ENCODE results near the gene NUMB. TPM values are rescaled to one million over a fixed set of nuclear protein-coding genes. Genes with fewer than 3 reads are reported as not detected.

NUMB gene
- total RNA-seq, 2 experiments from 2014 or later, result 18.6 to 87.8 TPM

DNA sequence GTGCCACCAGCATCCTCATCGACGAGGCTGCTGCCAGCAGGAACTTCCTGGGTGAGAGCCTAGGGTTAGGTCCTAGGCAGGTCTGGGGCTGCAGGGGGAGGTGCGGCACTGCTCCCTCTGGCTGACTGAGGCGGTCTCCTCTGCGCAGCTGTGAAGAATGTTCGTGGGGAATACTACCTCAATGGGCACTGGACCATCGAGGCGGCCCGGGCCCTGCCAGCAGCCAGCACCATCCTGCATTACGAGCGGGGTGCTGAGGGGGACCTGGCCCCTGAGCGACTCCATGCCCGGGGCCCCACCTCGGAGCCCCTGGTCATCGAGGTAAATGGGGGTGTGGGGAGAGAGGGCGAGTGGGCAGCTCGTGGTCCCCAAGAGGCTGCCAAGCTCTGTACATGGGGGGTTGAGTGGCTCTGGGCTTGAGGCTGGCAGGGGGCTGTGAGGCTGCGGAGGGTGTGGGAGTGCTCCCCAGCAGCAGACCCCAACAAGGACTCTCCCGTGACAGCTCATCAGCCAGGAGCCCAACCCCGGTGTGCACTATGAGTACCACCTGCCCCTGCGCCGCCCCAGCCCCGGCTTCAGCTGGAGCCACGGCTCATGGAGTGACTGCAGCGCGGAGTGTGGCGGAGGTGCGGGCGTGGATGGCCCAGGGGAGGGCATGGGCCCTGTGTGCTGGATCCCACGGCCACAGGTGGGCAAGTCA is 206.7 kb downstream of the NUMB start:
- no peak for DNase-seq (ENCODE audit: low spot score)
- no peak overlapping the region for H2AFZ ChIP-seq (ENCODE audit: low read length)
- H3K27ac ChIP-seq (ENCODE audit: low read depth, low read length, poor library complexity, severe bottlenecking), result no peak overlapping the region
- no peak overlapping the region for H3K4me2 ChIP-seq (ENCODE audit: low read length)
- CTCF ChIA-PET (ENCODE audit: unreplicated experiment), result no interaction called here
- TF ChIP-seq, protein P1, sequence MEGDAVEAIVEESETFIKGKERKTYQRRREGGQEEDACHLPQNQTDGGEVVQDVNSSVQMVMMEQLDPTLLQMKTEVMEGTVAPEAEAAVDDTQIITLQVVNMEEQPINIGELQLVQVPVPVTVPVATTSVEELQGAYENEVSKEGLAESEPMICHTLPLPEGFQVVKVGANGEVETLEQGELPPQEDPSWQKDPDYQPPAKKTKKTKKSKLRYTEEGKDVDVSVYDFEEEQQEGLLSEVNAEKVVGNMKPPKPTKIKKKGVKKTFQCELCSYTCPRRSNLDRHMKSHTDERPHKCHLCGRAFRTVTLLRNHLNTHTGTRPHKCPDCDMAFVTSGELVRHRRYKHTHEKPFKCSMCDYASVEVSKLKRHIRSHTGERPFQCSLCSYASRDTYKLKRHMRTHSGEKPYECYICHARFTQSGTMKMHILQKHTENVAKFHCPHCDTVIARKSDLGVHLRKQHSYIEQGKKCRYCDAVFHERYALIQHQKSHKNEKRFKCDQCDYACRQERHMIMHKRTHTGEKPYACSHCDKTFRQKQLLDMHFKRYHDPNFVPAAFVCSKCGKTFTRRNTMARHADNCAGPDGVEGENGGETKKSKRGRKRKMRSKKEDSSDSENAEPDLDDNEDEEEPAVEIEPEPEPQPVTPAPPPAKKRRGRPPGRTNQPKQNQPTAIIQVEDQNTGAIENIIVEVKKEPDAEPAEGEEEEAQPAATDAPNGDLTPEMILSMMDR (conservative IDR thresholded peaks at IDR 0.05; ENCODE audit: low read length), result no peak
- TF ChIP-seq EZH2phosphoT487 (IDR thresholded peaks at IDR 0.05; ENCODE audit: borderline replicate concordance, low read depth, low read length), result no peak
- H3K79me2 ChIP-seq (ENCODE audit: insufficient read depth, low read depth, low read length), result no peaks in the 10 kb centered on the region
- intact Hi-C loops (cut with micrococcal nuclease; ENCODE audit: unreplicated experiment), result no loop called here
- no TSS peak for BruUV-seq (replicated peaks)
- peaks cover 33% of the 10 kb centered on the region for H3K4me1 ChIP-seq (ENCODE audit: insufficient read depth, low read length, poor library complexity, severe bottlenecking)
- H4K20me1 ChIP-seq (ENCODE audit: insufficient read depth, low read length), result no peaks in the 10 kb centered on the region
- no peaks in the 10 kb centered on the region for H3K9me2 ChIP-seq (ENCODE audit: insufficient read depth, low read length)
- no peaks in the 10 kb centered on the region for H3K36me3 ChIP-seq (ENCODE audit: insufficient read depth, low read length)
- no peak overlapping the region for H3K4me3 ChIP-seq (ENCODE audit: low read depth, low read length, poor library complexity, severe bottlenecking)
- POLR2A ChIA-PET, result no interaction called here
- no peaks in the 10 kb centered on the region for H3K9me3 ChIP-seq (ENCODE audit: low read length)

DNA sequence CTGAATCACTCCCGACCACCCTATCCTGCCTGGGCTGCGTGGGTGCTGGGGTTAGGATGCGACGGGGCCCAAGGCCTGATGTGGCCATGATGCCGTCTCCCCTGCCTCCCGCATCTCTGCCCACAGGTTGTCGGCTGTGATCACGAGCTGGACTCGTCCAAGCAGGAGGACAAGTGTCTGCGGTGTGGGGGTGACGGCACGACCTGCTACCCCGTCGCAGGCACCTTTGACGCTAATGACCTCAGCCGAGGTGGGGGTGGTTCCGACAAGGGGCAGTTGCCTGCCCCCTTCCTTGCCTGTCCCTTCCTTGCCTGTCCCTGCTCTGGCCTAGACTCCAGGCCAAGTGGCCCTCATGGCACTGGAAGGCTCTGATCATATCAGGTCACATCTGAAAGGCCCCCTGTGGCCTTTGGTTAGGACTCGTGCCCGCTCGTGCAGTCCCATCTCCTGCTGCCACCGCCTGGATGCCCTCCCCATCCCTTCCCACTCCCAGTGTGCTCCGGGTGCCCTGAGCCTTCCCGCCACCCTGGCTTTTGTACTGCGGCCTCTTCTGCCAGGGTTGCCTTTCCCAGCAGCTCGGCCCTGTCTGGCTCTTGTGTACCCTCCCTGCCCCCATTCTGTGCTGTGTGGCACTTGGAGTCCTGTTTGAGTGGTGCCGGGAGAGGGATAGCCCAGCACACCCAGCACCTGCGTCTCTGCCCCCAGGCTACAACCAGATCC is 207.4 kb downstream of the NUMB start:
- BruUV-seq (replicated peaks), result no TSS peak
- no peak overlapping the region for H3K4me3 ChIP-seq (ENCODE audit: low read depth, low read length, poor library complexity, severe bottlenecking)
- H4K20me1 ChIP-seq (ENCODE audit: insufficient read depth, low read length), result no peaks in the 10 kb centered on the region
- H3K4me1 ChIP-seq (ENCODE audit: insufficient read depth, low read length, poor library complexity, severe bottlenecking), result peaks cover 38% of the 10 kb centered on the region
- CTCF ChIA-PET (ENCODE audit: unreplicated experiment), result no interaction called here
- H3K4me2 ChIP-seq (ENCODE audit: low read length), result no peak overlapping the region
- H3K9me2 ChIP-seq (ENCODE audit: insufficient read depth, low read length), result no peaks in the 10 kb centered on the region
- H3K27ac ChIP-seq (ENCODE audit: low read depth, low read length, poor library complexity, severe bottlenecking), result no peak overlapping the region
- H3K36me3 ChIP-seq (ENCODE audit: insufficient read depth, low read length), result no peaks in the 10 kb centered on the region
- no peaks in the 10 kb centered on the region for H3K9me3 ChIP-seq (ENCODE audit: low read length)
- DNase-seq (ENCODE audit: low spot score), result no peak
- intact Hi-C loops (cut with micrococcal nuclease; ENCODE audit: unreplicated experiment), result no loop called here
- TF ChIP-seq, protein P1 (conservative IDR thresholded peaks at IDR 0.05; ENCODE audit: low read length), result no peak
- no peak for TF ChIP-seq EZH2phosphoT487 (IDR thresholded peaks at IDR 0.05; ENCODE audit: borderline replicate concordance, low read depth, low read length)
- POLR2A ChIA-PET, result no interaction called here
- H2AFZ ChIP-seq (ENCODE audit: low read length), result no peak overlapping the region
- H3K79me2 ChIP-seq (ENCODE audit: insufficient read depth, low read depth, low read length), result no peaks in the 10 kb centered on the region

DNA sequence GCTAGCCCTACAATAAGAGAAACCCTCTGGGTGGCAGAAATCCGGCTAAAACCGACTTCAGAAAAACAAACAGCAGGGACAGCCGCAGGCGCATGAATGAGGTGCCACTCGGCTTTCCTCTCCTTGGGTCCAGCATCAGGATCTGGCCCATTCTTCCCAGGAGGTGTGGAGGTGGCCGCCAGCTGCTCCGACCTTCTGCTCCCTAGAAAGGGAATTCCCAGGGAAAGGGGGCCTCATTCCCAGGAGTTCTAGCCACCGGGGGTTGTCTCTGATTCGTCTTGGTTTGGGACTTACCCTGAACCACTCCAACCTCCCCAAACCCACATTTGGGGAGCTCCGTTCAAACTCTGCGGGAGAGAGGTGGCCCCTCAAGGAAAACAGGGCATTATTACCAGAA is 208.0 kb downstream of the NUMB start:
- POLR2A ChIA-PET, result no interaction called here
- Histone ChIP-seq H3K79me2 (ENCODE audit: insufficient read depth, low read depth, low read length) (no peaks in the 10 kb centered on the region), H2AFZ (ENCODE audit: low read length) (no peak overlapping the region), H3K36me3 (ENCODE audit: insufficient read depth, low read length) (no peaks in the 10 kb centered on the region), H3K27ac (ENCODE audit: low read depth, low read length, poor library complexity, severe bottlenecking) (no peak overlapping the region), H4K20me1 (ENCODE audit: insufficient read depth, low read length) (no peaks in the 10 kb centered on the region), H3K4me3 (ENCODE audit: low read depth, low read length, poor library complexity, severe bottlenecking) (no peak overlapping the region), H3K4me2 (ENCODE audit: low read length) (no peak overlapping the region), H3K9me2 (ENCODE audit: insufficient read depth, low read length) (no peaks in the 10 kb centered on the region), H3K9me3 (ENCODE audit: low read length) (no peaks in the 10 kb centered on the region), H3K4me1 (ENCODE audit: insufficient read depth, low read length, poor library complexity, severe bottlenecking) (peaks cover 40% of the 10 kb centered on the region)
- CTCF ChIA-PET (ENCODE audit: unreplicated experiment), result no interaction called here
- no peak for TF ChIP-seq EZH2phosphoT487 (IDR thresholded peaks at IDR 0.05; ENCODE audit: borderline replicate concordance, low read depth, low read length)
- TF ChIP-seq, protein P1 (conservative IDR thresholded peaks at IDR 0.05; ENCODE audit: low read length), result no peak
- DNase-seq (ENCODE audit: low spot score), result no peak
- BruUV-seq (replicated peaks), result no TSS peak
- intact Hi-C loops (cut with micrococcal nuclease; ENCODE audit: unreplicated experiment), result no loop called here
